ENCODE measurements around the gene KCNJ16. TPM values are rescaled to one million over a fixed set of nuclear protein-coding genes. Genes with fewer than 3 reads are reported as not detected.
A peak's percentile ranks its signal among the peaks of the same experiment; 100 is the strongest.

KCNJ16 gene
- total RNA-seq, 1 donor from 2014 or later: 1.6 TPM

DNA sequence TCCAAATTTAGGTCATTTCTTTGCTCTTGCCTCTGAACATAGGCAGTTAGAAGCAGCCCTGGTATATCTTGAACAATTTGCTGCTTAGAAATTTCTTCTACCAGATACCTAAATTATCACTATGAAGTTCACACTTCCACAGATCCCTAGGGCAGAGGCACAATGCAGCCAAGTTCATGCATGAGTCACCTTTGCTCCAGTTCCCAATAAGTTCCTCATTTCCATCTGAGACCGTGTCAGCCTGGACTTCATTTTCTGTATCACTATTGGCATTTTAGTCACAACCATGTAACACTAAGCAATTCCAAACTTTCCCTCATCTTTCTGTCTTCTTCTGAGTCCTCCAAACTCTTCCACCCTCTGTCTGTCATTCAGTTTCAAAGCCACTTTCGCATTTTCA, 45.0 kb downstream of the KCNJ16 start:
- Histone ChIP-seq H3K4me3 (ENCODE audit: low read length in 3 of 3) (no peak overlapping the region), H3K4me1 (ENCODE audit: control insufficient read depth in 3 of 3, insufficient read depth in 3 of 3, low read length in 3 of 3) (peaks cover 0 to 4% (median 0%) of the 10 kb centered on the region in 3 donors), H3K27me3 (ENCODE audit: control insufficient read depth in 3 of 3, insufficient read depth in 3 of 3, low read length in 3 of 3) (no peaks in the 10 kb centered on the region), H3K36me3 (ENCODE audit: control insufficient read depth in 3 of 3, insufficient read depth in 3 of 3, low read length in 3 of 3) (no peaks in the 10 kb centered on the region), H3K9me3 (ENCODE audit: control insufficient read depth in 3 of 3, low read length in 3 of 3) (no peaks in the 10 kb centered on the region), H3K9ac (ENCODE audit: low read depth in 1 of 3, low read length in 3 of 3) (no peak overlapping the region), H3K27ac (ENCODE audit: low read depth, low read length) (no peak overlapping the region)

DNA sequence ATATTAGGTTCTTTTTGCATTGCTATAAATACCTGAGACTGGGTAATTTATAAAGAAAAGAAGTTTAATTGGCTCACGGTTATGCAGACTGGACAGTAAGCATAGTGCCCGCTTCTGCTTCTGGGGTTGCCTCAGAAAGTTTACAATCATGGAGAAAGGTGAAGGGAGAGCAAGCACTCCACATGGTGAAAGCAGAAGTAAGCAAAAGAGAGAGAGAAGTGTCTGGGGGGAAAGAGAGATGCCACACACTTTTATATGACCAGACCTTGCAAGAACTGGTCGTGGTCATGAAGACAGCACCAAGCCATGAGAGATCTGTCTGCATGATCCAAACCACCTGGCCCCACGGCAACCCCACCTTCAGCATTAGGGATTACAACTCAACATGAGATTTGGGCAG, 45.4 kb downstream of the KCNJ16 start:
- H3K4me3 ChIP-seq (ENCODE audit: low read length in 3 of 3): no peak overlapping the region
- H3K27me3 ChIP-seq (ENCODE audit: control insufficient read depth in 3 of 3, insufficient read depth in 3 of 3, low read length in 3 of 3): no peaks in the 10 kb centered on the region
- H3K36me3 ChIP-seq (ENCODE audit: control insufficient read depth in 3 of 3, insufficient read depth in 3 of 3, low read length in 3 of 3): no peaks in the 10 kb centered on the region
- no peak overlapping the region for H3K27ac ChIP-seq (ENCODE audit: low read depth, low read length)
- no peak overlapping the region for H3K9ac ChIP-seq (ENCODE audit: low read depth in 1 of 3, low read length in 3 of 3)
- H3K9me3 ChIP-seq (ENCODE audit: control insufficient read depth in 3 of 3, low read length in 3 of 3): no peaks in the 10 kb centered on the region
- H3K4me1 ChIP-seq (ENCODE audit: control insufficient read depth in 3 of 3, insufficient read depth in 3 of 3, low read length in 3 of 3): peaks cover 0 to 4% (median 0%) of the 10 kb centered on the region in 3 donors

DNA sequence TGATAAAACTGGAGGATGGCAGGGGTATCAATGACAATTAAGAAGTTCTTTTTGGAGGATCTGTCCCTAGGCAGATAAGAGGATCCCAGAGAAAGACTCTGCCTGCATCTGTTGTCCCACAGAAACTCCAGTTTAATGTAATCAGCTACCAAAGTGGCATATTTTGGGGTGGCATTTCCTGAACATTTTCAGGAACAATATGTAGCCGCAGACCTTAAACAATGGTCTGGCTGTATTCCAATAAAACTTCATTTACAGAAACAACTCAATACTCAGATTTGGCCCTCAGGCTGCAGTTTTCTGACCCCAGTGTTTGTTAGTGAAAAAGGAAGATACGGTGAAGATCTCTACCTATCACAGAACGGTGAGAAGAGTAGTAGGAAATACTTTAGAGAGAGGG, 46.1 kb downstream of the KCNJ16 start:
- Histone ChIP-seq H3K9me3 (ENCODE audit: control insufficient read depth in 3 of 3, low read length in 3 of 3) (no peaks in the 10 kb centered on the region), H3K27ac (ENCODE audit: low read depth, low read length) (peak overlapping the region; percentile 41), H3K9ac (ENCODE audit: low read depth in 1 of 3, low read length in 3 of 3) (no peak overlapping the region), H3K36me3 (ENCODE audit: control insufficient read depth in 3 of 3, insufficient read depth in 3 of 3, low read length in 3 of 3) (no peaks in the 10 kb centered on the region), H3K4me3 (ENCODE audit: low read length in 3 of 3) (no peak overlapping the region), H3K27me3 (ENCODE audit: control insufficient read depth in 3 of 3, insufficient read depth in 3 of 3, low read length in 3 of 3) (no peaks in the 10 kb centered on the region), H3K4me1 (ENCODE audit: control insufficient read depth in 3 of 3, insufficient read depth in 3 of 3, low read length in 3 of 3) (peaks cover 0 to 4% (median 0%) of the 10 kb centered on the region in 3 donors)

DNA sequence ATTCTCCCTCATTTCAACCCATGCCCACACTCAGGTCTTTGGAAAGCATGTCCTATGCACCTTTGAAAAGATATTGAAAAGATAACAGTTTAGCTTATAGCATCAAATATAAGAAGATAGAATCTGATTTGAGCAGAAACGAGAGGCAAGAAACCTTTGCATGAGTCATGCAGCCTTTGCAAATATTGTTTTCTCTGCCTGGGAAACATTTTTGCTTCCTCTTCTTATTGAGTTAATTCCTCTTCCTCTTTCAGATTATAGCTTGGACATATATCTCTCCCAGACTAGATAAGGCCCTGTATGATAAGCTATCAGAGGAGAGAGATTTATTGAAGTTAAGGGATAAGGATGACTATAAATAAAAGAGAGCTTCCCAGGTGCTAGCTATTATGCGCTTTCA, 48.2 kb downstream of the KCNJ16 start:
- H3K27ac ChIP-seq (ENCODE audit: low read depth, low read length): no peak overlapping the region
- peaks cover 0 to 4% (median 0%) of the 10 kb centered on the region in 3 donors for H3K4me1 ChIP-seq (ENCODE audit: control insufficient read depth in 3 of 3, insufficient read depth in 3 of 3, low read length in 3 of 3)
- H3K9ac ChIP-seq (ENCODE audit: low read depth in 1 of 3, low read length in 3 of 3): no peak overlapping the region
- no peaks in the 10 kb centered on the region for H3K9me3 ChIP-seq (ENCODE audit: control insufficient read depth in 3 of 3, low read length in 3 of 3)
- no peaks in the 10 kb centered on the region for H3K27me3 ChIP-seq (ENCODE audit: control insufficient read depth in 3 of 3, insufficient read depth in 3 of 3, low read length in 3 of 3)
- H3K4me3 ChIP-seq (ENCODE audit: low read length in 3 of 3): no peak overlapping the region
- H3K36me3 ChIP-seq (ENCODE audit: control insufficient read depth in 3 of 3, insufficient read depth in 3 of 3, low read length in 3 of 3): no peaks in the 10 kb centered on the region

DNA sequence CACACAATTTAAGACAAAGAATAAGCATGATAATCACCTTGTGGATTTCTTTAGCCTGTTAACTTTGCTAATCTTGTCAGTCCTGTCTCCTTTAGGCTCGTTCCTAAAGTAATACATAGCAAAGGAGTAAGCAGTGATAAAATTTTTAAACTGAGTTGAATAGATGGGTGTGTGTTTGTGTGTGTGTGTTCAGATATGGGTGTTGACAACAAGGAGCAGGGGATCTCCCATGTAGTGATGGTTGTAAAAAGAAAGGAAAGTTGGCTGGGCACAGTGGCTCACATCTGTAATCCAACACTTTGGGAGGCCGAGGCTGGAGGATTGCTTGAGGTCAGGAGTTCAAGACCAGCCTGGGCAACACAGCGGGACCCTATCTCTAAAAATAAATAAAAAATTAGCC, 49.7 kb downstream of the KCNJ16 start:
- peaks cover 0 to 4% (median 0%) of the 10 kb centered on the region in 3 donors for H3K4me1 ChIP-seq (ENCODE audit: control insufficient read depth in 3 of 3, insufficient read depth in 3 of 3, low read length in 3 of 3)
- H3K27me3 ChIP-seq (ENCODE audit: control insufficient read depth in 3 of 3, insufficient read depth in 3 of 3, low read length in 3 of 3): no peaks in the 10 kb centered on the region
- H3K36me3 ChIP-seq (ENCODE audit: control insufficient read depth in 3 of 3, insufficient read depth in 3 of 3, low read length in 3 of 3): no peaks in the 10 kb centered on the region
- H3K4me3 ChIP-seq (ENCODE audit: low read length in 3 of 3): no peak overlapping the region
- no peaks in the 10 kb centered on the region for H3K9me3 ChIP-seq (ENCODE audit: control insufficient read depth in 3 of 3, low read length in 3 of 3)
- no peak overlapping the region for H3K27ac ChIP-seq (ENCODE audit: low read depth, low read length)
- H3K9ac ChIP-seq (ENCODE audit: low read depth in 1 of 3, low read length in 3 of 3): no peak overlapping the region

DNA sequence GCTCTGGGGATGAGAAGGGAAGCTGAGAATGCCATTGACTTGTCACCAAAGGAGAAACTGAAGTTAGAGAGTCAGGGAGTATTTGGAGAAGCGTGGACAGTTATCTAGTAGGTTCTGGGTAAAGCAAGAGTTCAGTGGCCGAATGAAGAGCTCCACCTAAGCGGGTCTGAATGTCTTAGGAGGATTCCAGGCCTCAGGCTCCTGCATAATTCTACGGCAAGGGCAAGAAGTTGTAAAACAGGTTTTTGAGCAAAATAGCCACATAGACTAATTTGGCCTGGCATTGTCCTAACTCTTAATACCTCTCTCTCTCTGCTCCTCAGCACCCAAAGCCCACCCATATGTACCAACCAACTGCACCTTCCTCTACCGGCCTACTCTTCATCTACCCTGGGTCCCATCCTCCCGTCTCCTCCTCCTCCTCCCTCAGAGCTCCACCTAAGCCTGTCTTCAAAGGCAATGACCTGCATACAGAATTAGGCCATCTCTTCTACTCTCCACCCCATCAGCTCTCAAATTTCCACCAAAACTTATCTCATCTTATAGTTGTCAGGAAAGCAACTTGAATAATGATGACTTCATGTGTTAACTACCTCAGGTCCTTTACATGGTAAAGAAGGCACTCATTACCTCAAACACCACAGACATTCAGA, 52.3 kb downstream of the KCNJ16 start:
- no peaks in the 10 kb centered on the region for H3K9me3 ChIP-seq (ENCODE audit: control insufficient read depth in 3 of 3, low read length in 3 of 3)
- no peaks in the 10 kb centered on the region for H3K36me3 ChIP-seq (ENCODE audit: control insufficient read depth in 3 of 3, insufficient read depth in 3 of 3, low read length in 3 of 3)
- no peak overlapping the region for H3K9ac ChIP-seq (ENCODE audit: low read depth in 1 of 3, low read length in 3 of 3)
- no peak overlapping the region for H3K27ac ChIP-seq (ENCODE audit: low read depth, low read length)
- no peak overlapping the region for H3K4me3 ChIP-seq (ENCODE audit: low read length in 3 of 3)
- H3K4me1 ChIP-seq (ENCODE audit: control insufficient read depth in 3 of 3, insufficient read depth in 3 of 3, low read length in 3 of 3): peaks cover 0 to 8% (median 4%) of the 10 kb centered on the region in 3 donors
- no peaks in the 10 kb centered on the region for H3K27me3 ChIP-seq (ENCODE audit: control insufficient read depth in 3 of 3, insufficient read depth in 3 of 3, low read length in 3 of 3)

DNA sequence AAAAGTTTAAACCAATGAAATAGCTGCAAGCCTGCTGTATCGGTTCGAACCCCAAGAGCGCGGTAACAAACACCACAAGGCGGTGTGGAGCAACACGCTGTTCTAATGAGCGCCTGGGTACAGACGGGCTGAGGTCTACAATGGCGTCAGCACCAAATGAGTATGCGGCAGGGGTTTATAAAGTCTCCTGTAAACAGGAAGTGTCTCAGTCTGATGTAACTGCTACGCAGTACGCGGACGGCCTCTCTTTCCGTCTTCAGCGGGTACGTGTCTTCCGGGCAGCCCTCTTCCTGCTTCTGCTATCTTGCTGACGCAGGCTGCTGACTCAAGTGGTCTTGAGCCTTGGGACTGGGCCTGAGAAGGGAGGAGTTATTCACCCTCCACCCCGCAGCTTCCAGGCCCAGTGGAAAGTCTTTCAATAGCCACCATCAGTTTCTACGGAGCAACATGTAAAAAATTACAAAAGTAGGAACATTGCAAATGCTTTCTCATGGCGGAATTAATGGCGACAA, 53.8 kb downstream of the KCNJ16 start:
- Histone ChIP-seq H3K9me3 (ENCODE audit: control insufficient read depth in 3 of 3, low read length in 3 of 3) (no peaks in the 10 kb centered on the region), H3K27me3 (ENCODE audit: control insufficient read depth in 3 of 3, insufficient read depth in 3 of 3, low read length in 3 of 3) (no peaks in the 10 kb centered on the region), H3K27ac (ENCODE audit: low read depth, low read length) (no peak overlapping the region), H3K9ac (ENCODE audit: low read depth in 1 of 3, low read length in 3 of 3) (no peak overlapping the region), H3K36me3 (ENCODE audit: control insufficient read depth in 3 of 3, insufficient read depth in 3 of 3, low read length in 3 of 3) (no peaks in the 10 kb centered on the region), H3K4me3 (ENCODE audit: low read length in 3 of 3) (no peak overlapping the region), H3K4me1 (ENCODE audit: control insufficient read depth in 3 of 3, insufficient read depth in 3 of 3, low read length in 3 of 3) (peaks cover 0 to 8% (median 0%) of the 10 kb centered on the region in 3 donors)

DNA sequence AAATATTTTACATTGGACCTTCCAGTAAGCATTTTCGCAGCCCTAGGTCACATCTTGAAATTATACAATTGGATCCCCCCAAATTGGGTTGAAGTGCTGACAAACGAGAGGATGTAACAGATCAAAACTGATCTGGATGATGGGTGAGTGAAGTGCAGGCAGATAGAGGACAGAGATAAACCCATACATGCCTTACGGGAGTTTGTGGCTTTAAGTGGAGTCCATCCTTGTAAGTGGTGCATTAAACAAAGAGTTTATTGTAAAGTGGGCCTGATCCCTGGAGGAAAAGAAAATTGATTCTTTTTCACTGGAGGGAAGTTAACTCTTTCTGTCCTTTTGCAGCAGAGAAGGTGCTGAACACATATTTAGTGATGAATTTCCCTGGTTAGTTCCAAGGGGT, 55.3 kb downstream of the KCNJ16 start:
- Histone ChIP-seq H3K4me1 (ENCODE audit: control insufficient read depth in 3 of 3, insufficient read depth in 3 of 3, low read length in 3 of 3) (peaks cover 0 to 8% (median 0%) of the 10 kb centered on the region in 3 donors), H3K4me3 (ENCODE audit: low read length in 3 of 3) (no peak overlapping the region), H3K9ac (ENCODE audit: low read depth in 1 of 3, low read length in 3 of 3) (no peak overlapping the region), H3K9me3 (ENCODE audit: control insufficient read depth in 3 of 3, low read length in 3 of 3) (no peaks in the 10 kb centered on the region), H3K27ac (ENCODE audit: low read depth, low read length) (no peak overlapping the region), H3K36me3 (ENCODE audit: control insufficient read depth in 3 of 3, insufficient read depth in 3 of 3, low read length in 3 of 3) (no peaks in the 10 kb centered on the region), H3K27me3 (ENCODE audit: control insufficient read depth in 3 of 3, insufficient read depth in 3 of 3, low read length in 3 of 3) (no peaks in the 10 kb centered on the region)

DNA sequence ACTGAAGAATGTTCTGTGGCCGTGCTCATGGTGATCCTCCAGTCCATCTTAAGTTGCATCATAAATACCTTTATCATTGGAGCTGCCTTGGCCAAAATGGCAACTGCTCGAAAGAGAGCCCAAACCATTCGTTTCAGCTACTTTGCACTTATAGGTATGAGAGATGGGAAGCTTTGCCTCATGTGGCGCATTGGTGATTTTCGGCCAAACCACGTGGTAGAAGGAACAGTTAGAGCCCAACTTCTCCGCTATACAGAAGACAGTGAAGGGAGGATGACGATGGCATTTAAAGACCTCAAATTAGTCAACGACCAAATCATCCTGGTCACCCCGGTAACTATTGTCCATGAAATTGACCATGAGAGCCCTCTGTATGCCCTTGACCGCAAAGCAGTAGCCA, 57.5 kb downstream of the KCNJ16 start:
- H3K9me3 ChIP-seq (ENCODE audit: control insufficient read depth in 3 of 3, low read length in 3 of 3): no peaks in the 10 kb centered on the region
- no peaks in the 10 kb centered on the region for H3K27me3 ChIP-seq (ENCODE audit: control insufficient read depth in 3 of 3, insufficient read depth in 3 of 3, low read length in 3 of 3)
- no peaks in the 10 kb centered on the region for H3K36me3 ChIP-seq (ENCODE audit: control insufficient read depth in 3 of 3, insufficient read depth in 3 of 3, low read length in 3 of 3)
- no peak overlapping the region for H3K9ac ChIP-seq (ENCODE audit: low read depth in 1 of 3, low read length in 3 of 3)
- H3K4me1 ChIP-seq (ENCODE audit: control insufficient read depth in 3 of 3, insufficient read depth in 3 of 3, low read length in 3 of 3): peaks cover 6 to 19% (median 7%) of the 10 kb centered on the region in 3 donors
- H3K27ac ChIP-seq (ENCODE audit: low read depth, low read length): no peak overlapping the region
- no peak overlapping the region for H3K4me3 ChIP-seq (ENCODE audit: low read length in 3 of 3)

DNA sequence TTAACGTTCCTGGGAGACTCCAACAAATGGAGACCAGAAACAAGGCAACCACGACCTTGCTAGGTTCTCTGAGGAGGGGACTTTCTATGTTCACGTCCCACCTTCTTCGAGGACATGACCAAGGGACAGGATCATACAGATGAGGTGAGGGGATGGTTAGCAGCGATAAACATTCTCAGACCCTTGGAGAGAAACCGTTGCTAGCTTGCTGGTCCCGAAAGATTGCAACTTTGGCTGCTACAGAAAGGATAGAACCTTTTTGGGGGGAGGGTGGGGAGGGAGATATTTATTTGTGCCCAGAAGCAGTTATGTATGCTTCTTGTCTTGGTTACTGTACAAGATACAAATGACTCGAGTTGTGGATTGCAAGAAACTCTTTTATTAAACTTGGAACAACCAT, 59.0 kb downstream of the KCNJ16 start:
- no peaks in the 10 kb centered on the region for H3K9me3 ChIP-seq (ENCODE audit: control insufficient read depth in 3 of 3, low read length in 3 of 3)
- H3K27me3 ChIP-seq (ENCODE audit: control insufficient read depth in 3 of 3, insufficient read depth in 3 of 3, low read length in 3 of 3): no peaks in the 10 kb centered on the region
- no peak overlapping the region for H3K9ac ChIP-seq (ENCODE audit: low read depth in 1 of 3, low read length in 3 of 3)
- no peak overlapping the region for H3K4me3 ChIP-seq (ENCODE audit: low read length in 3 of 3)
- H3K36me3 ChIP-seq (ENCODE audit: control insufficient read depth in 3 of 3, insufficient read depth in 3 of 3, low read length in 3 of 3): no peaks in the 10 kb centered on the region
- H3K4me1 ChIP-seq (ENCODE audit: control insufficient read depth in 3 of 3, insufficient read depth in 3 of 3, low read length in 3 of 3): peaks cover 13 to 23% (median 17%) of the 10 kb centered on the region in 3 donors
- no peak overlapping the region for H3K27ac ChIP-seq (ENCODE audit: low read depth, low read length)

Measured in skeletal muscle tissue (tissue), 4 donors.